ENCODE measurements around the gene TMEM183A. TPM values are rescaled to one million over a fixed set of nuclear protein-coding genes. Genes with fewer than 3 reads are reported as not detected.

Gene TMEM183A
- total and polyA plus RNA-seq, 2 of the 4 experiments (the other 2 are of a cell fraction) = 56.8 to 63.1 TPM

DNA sequence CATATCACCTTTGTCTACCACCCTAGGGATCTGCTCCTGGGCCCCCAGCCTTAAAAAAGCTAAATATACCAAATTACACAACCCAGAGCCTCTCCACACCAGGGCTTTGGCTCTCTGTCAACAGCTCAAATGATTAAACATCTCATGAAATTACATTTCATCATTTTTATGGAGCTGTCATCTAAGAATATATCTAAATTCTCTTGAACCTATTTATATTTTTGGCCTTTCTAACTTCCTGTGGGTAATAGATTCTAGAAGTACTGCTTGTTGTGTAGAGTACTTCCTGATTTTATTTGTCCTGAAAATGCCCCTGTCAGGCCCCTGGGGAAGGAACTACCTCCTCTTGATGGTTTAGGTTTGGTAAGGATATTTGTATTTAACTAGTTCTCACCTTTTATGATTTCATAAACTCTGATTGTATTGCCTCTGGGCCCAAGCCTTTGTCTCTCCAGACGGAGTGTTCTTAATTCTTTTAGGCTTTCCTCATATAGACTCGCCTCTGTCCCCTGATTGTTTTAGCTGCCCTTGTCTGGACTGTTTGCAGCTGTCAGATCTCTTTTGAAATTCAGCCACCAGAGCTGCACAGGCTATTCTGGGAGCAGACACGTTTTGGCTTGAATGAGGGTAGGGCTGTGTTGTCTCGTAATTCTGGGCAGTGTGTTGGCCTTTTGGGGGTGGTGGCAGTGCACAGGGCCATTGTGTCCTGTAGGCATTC, 62.0 kb downstream of the TMEM183A start:
- no peak overlapping the region for H3K23ac ChIP-seq (ENCODE audit: low read depth, low read length)
- H3K4me1 ChIP-seq (ENCODE audit: control insufficient read depth, insufficient read depth, low read length) = no peaks in the 10 kb centered on the region
- H4K20me1 ChIP-seq (ENCODE audit: insufficient read depth, low read length) = no peaks in the 10 kb centered on the region; the same call in 1 of the 2 replicates
- no peak for ATAC-seq (ENCODE audit: low read depth)
- no peak overlapping the region for H2BK120ac ChIP-seq (ENCODE audit: low read depth, low read length)
- no peak overlapping the region for H2BK5ac ChIP-seq (ENCODE audit: low read depth, low read length, poor library complexity, severe bottlenecking)
- no peak overlapping the region for H3K4me3 ChIP-seq (ENCODE audit: insufficient read depth, low read depth, low read length)
- H3K9ac ChIP-seq (ENCODE audit: low read depth, low read length) = no peak overlapping the region
- H3K27ac ChIP-seq (ENCODE audit: insufficient read depth, low read length) = no peak overlapping the region
- no peak overlapping the region for H4K5ac ChIP-seq (ENCODE audit: low read depth, low read length)
- H2AK5ac ChIP-seq (ENCODE audit: low read depth, low read length) = no peak overlapping the region
- ChIA-PET POLR2A (ENCODE audit: unreplicated experiment) (no interaction called here), CTCF (no interaction called here)
- H3K14ac ChIP-seq (replicated peaks; ENCODE audit: low read depth, low read length) = no peak overlapping the region
- no peak for TF ChIP-seq FOS (IDR thresholded peaks at IDR 0.05; ENCODE audit: low read depth, low read length)
- no peak for TF ChIP-seq CTCF (conservative IDR thresholded peaks at IDR 0.05; ENCODE audit: low read depth, low read length)
- no peak for TF ChIP-seq POLR2A (IDR thresholded peaks at IDR 0.05; ENCODE audit: low read depth, low read length)
- no peak for TF ChIP-seq MAFK (IDR thresholded peaks at IDR 0.05; ENCODE audit: low read depth, low read length)
- TF ChIP-seq RFX5 (IDR thresholded peaks at IDR 0.05; ENCODE audit: low read depth, low read length) = no peak
- no peak overlapping the region for H2BK15ac ChIP-seq (ENCODE audit: low read depth, low read length)
- H3K4ac ChIP-seq (ENCODE audit: low read depth, low read length) = no peak overlapping the region
- H4K91ac ChIP-seq (ENCODE audit: insufficient read depth, low read depth, low read length) = no peak overlapping the region
- in situ Hi-C loops (cut with MboI; ENCODE audit: low sequenced_read_pairs) = no loop called here
- 20% methylated on average over 2 of the region's 4 CpGs; no CpG with 5 or more reads in 1 of the 2 experiments for WGBS, 2 experiments (ENCODE audit: extremely low coverage in 2 of 2, insufficient read length in 1 of 2)
- H3K18ac ChIP-seq (ENCODE audit: low read depth, low read length) = no peak overlapping the region
- no peaks in the 10 kb centered on the region; the same call in 1 of the 2 replicates for H3K27me3 ChIP-seq (ENCODE audit: control insufficient read depth, insufficient read depth, low read length)
- intact Hi-C loops (cut with micrococcal nuclease) = no loop called here
- no peak overlapping the region for H2AK9ac ChIP-seq (replicated peaks; ENCODE audit: low read depth, low read length, poor library complexity)
- BruUV-seq (replicated peaks) = no TSS peak
- no peak for DNase-seq
- H3K56ac ChIP-seq (ENCODE audit: extremely low read depth, insufficient read depth, low read length) = no peak overlapping the region
- H3K9me3 ChIP-seq (ENCODE audit: control insufficient read depth, insufficient read depth, low read length) = no peaks in the 10 kb centered on the region
- dilution Hi-C loops (cut with HindIII; ENCODE audit: low sequenced_read_pairs, unreplicated experiment) = no loop called here
- H3K36me3 ChIP-seq (ENCODE audit: control insufficient read depth, insufficient read depth, low read length) = peaks cover 15% of the 10 kb centered on the region
- H3K79me1 ChIP-seq (ENCODE audit: low read depth in 1 of 2, low read length in 2 of 2) = no peaks in the 10 kb centered on the region
- no peaks in the 10 kb centered on the region for H3K9me1 ChIP-seq (ENCODE audit: insufficient read depth, low read length)
- H4K8ac ChIP-seq (ENCODE audit: low read depth in 2 of 2, low read length in 2 of 2) = no peak overlapping the region
- no peak overlapping the region for H2BK20ac ChIP-seq (ENCODE audit: low read depth, low read length)
- H2AFZ ChIP-seq (replicated peaks; ENCODE audit: low read length, poor library complexity) = no peak overlapping the region
- H3K4me2 ChIP-seq (ENCODE audit: low read depth, low read length) = no peak overlapping the region
